ENCODE results near the gene IMMP2L.
"Not testable (repeated sequence)": the region's sequence is repeated elsewhere in the genome, so short reads cannot be mapped to it uniquely, and the experiment has no call there.

The IMMP2L gene

GRCh38 chr7:111288441-111288840 lies 273.9 kb downstream of the IMMP2L start:
- H3K36me3 ChIP-seq (ENCODE audit: control insufficient read depth, insufficient read depth, low read length); H3K4me1 ChIP-seq (ENCODE audit: control insufficient read depth, insufficient read depth, low read length); H3K27me3 ChIP-seq (ENCODE audit: control insufficient read depth, insufficient read depth, low read length, poor library complexity, severe bottlenecking); H3K9me3 ChIP-seq (ENCODE audit: control insufficient read depth, low read length); H3K4me3 ChIP-seq (ENCODE audit: insufficient read depth, low read depth, low read length); H3K27ac ChIP-seq (ENCODE audit: insufficient read depth, low read depth, low read length, poor library complexity, severe bottlenecking): not testable (repeated sequence)
- 87 to 96% methylated on average over 3 of the region's 3 CpGs for WGBS, 2 experiments

GRCh38 chr7:111282626-111283025 lies 279.7 kb downstream of the IMMP2L start:
- Histone ChIP-seq H3K4me1 (ENCODE audit: control insufficient read depth, insufficient read depth, low read length) (no peaks in the 10 kb centered on the region), H3K36me3 (ENCODE audit: control insufficient read depth, insufficient read depth, low read length) (no peaks in the 10 kb centered on the region), H3K4me3 (ENCODE audit: insufficient read depth, low read depth, low read length) (no peak overlapping the region), H3K27ac (ENCODE audit: insufficient read depth, low read depth, low read length, poor library complexity, severe bottlenecking) (no peak overlapping the region), H3K9me3 (ENCODE audit: control insufficient read depth, low read length) (no peaks in the 10 kb centered on the region), H3K27me3 (ENCODE audit: control insufficient read depth, insufficient read depth, low read length, poor library complexity, severe bottlenecking) (no peaks in the 10 kb centered on the region)
- WGBS, 2 experiments = 91 to 92% methylated on average over 2 of the region's 2 CpGs

- Histone ChIP-seq H3K9me3 (ENCODE audit: control insufficient read depth, low read length) (no peaks in the 10 kb centered on the region), H3K4me1 (ENCODE audit: control insufficient read depth, insufficient read depth, low read length) (no peaks in the 10 kb centered on the region), H3K4me3 (ENCODE audit: insufficient read depth, low read depth, low read length) (no peak overlapping the region), H3K27me3 (ENCODE audit: control insufficient read depth, insufficient read depth, low read length, poor library complexity, severe bottlenecking) (no peaks in the 10 kb centered on the region), H3K36me3 (ENCODE audit: control insufficient read depth, insufficient read depth, low read length) (no peaks in the 10 kb centered on the region), H3K27ac (ENCODE audit: insufficient read depth, low read depth, low read length, poor library complexity, severe bottlenecking) (no peak overlapping the region)
- WGBS, 2 experiments = 89 to 94% methylated on average over 4 to 5 of the region's 5 CpGs
Observed at GRCh38 chr7:111274857-111275256, 287.4 kb downstream of the IMMP2L start.

- Histone ChIP-seq H3K27ac (ENCODE audit: insufficient read depth, low read depth, low read length, poor library complexity, severe bottlenecking) (no peak overlapping the region), H3K4me3 (ENCODE audit: insufficient read depth, low read depth, low read length) (no peak overlapping the region)
Observed at GRCh38 chr7:111272092-111272491, 290.2 kb downstream of the IMMP2L start.

GRCh38 chr7:111270794-111271193 lies 291.5 kb downstream of the IMMP2L start:
- H3K27me3 ChIP-seq (ENCODE audit: control insufficient read depth, insufficient read depth, low read length, poor library complexity, severe bottlenecking); H3K4me1 ChIP-seq (ENCODE audit: control insufficient read depth, insufficient read depth, low read length); H3K4me3 ChIP-seq (ENCODE audit: insufficient read depth, low read depth, low read length); H3K36me3 ChIP-seq (ENCODE audit: control insufficient read depth, insufficient read depth, low read length); H3K27ac ChIP-seq (ENCODE audit: insufficient read depth, low read depth, low read length, poor library complexity, severe bottlenecking); H3K9me3 ChIP-seq (ENCODE audit: control insufficient read depth, low read length): not testable (repeated sequence)
- 89 to 100% methylated on average over 2 of the region's 2 CpGs for WGBS, 2 experiments

More at GRCh38 chr7:111272092-111272491, 290.2 kb downstream of the IMMP2L start:
- Histone ChIP-seq H3K36me3 (ENCODE audit: control insufficient read depth, insufficient read depth, low read length) (no peaks in the 10 kb centered on the region), H3K27me3 (ENCODE audit: control insufficient read depth, insufficient read depth, low read length, poor library complexity, severe bottlenecking) (no peaks in the 10 kb centered on the region), H3K4me1 (ENCODE audit: control insufficient read depth, insufficient read depth, low read length) (no peaks in the 10 kb centered on the region), H3K9me3 (ENCODE audit: control insufficient read depth, low read length) (no peaks in the 10 kb centered on the region)

- no peaks in the 10 kb centered on the region for H3K4me1 ChIP-seq (ENCODE audit: control insufficient read depth, insufficient read depth, low read length)
- no peak overlapping the region for H3K4me3 ChIP-seq (ENCODE audit: insufficient read depth, low read depth, low read length)
- no peak overlapping the region for H3K27ac ChIP-seq (ENCODE audit: insufficient read depth, low read depth, low read length, poor library complexity, severe bottlenecking)
- WGBS, 2 experiments = 100% methylated on average over 1 of the region's 1 CpG
- H3K9me3 ChIP-seq (ENCODE audit: control insufficient read depth, low read length) = no peaks in the 10 kb centered on the region
- no peaks in the 10 kb centered on the region for H3K36me3 ChIP-seq (ENCODE audit: control insufficient read depth, insufficient read depth, low read length)
- H3K27me3 ChIP-seq (ENCODE audit: control insufficient read depth, insufficient read depth, low read length, poor library complexity, severe bottlenecking) = no peaks in the 10 kb centered on the region
Observed at GRCh38 chr7:111268941-111269340, 293.4 kb downstream of the IMMP2L start.

GRCh38 chr7:111266613-111267012 lies 295.7 kb downstream of the IMMP2L start:
- no peak overlapping the region for H3K4me3 ChIP-seq (ENCODE audit: insufficient read depth, low read depth, low read length)
- H3K27me3 ChIP-seq (ENCODE audit: control insufficient read depth, insufficient read depth, low read length, poor library complexity, severe bottlenecking) = no peaks in the 10 kb centered on the region
- H3K36me3 ChIP-seq (ENCODE audit: control insufficient read depth, insufficient read depth, low read length) = no peaks in the 10 kb centered on the region
- H3K4me1 ChIP-seq (ENCODE audit: control insufficient read depth, insufficient read depth, low read length) = no peaks in the 10 kb centered on the region
- H3K9me3 ChIP-seq (ENCODE audit: control insufficient read depth, low read length) = no peaks in the 10 kb centered on the region
- no peak overlapping the region for H3K27ac ChIP-seq (ENCODE audit: insufficient read depth, low read depth, low read length, poor library complexity, severe bottlenecking)
- 68 to 89% methylated on average over 2 of the region's 2 CpGs for WGBS, 2 experiments

GRCh38 chr7:111265394-111265793 lies 296.9 kb downstream of the IMMP2L start:
- H3K9me3 ChIP-seq (ENCODE audit: control insufficient read depth, low read length) = no peaks in the 10 kb centered on the region
- no peak overlapping the region for H3K4me3 ChIP-seq (ENCODE audit: insufficient read depth, low read depth, low read length)
- H3K27me3 ChIP-seq (ENCODE audit: control insufficient read depth, insufficient read depth, low read length, poor library complexity, severe bottlenecking) = no peaks in the 10 kb centered on the region
- H3K4me1 ChIP-seq (ENCODE audit: control insufficient read depth, insufficient read depth, low read length) = no peaks in the 10 kb centered on the region
- no peaks in the 10 kb centered on the region for H3K36me3 ChIP-seq (ENCODE audit: control insufficient read depth, insufficient read depth, low read length)
- H3K27ac ChIP-seq (ENCODE audit: insufficient read depth, low read depth, low read length, poor library complexity, severe bottlenecking) = no peak overlapping the region

- H3K4me3 ChIP-seq (ENCODE audit: insufficient read depth, low read depth, low read length) = no peak overlapping the region
- H3K36me3 ChIP-seq (ENCODE audit: control insufficient read depth, insufficient read depth, low read length) = no peaks in the 10 kb centered on the region
- 83 to 100% methylated on average over 1 of the region's 1 CpG for whole genome bisulfite sequencing, 2 experiments
- H3K27ac ChIP-seq (ENCODE audit: insufficient read depth, low read depth, low read length, poor library complexity, severe bottlenecking) = no peak overlapping the region
- no peaks in the 10 kb centered on the region for H3K9me3 ChIP-seq (ENCODE audit: control insufficient read depth, low read length)
- H3K27me3 ChIP-seq (ENCODE audit: control insufficient read depth, insufficient read depth, low read length, poor library complexity, severe bottlenecking) = no peaks in the 10 kb centered on the region
- no peaks in the 10 kb centered on the region for H3K4me1 ChIP-seq (ENCODE audit: control insufficient read depth, insufficient read depth, low read length)
Observed at GRCh38 chr7:111264981-111265380, 297.3 kb downstream of the IMMP2L start.

GRCh38 chr7:111264111-111264868 lies 298.0 kb downstream of the IMMP2L start:
- Histone ChIP-seq H3K36me3 (ENCODE audit: control insufficient read depth, insufficient read depth, low read length) (no peaks in the 10 kb centered on the region), H3K9me3 (ENCODE audit: control insufficient read depth, low read length) (no peaks in the 10 kb centered on the region), H3K27ac (ENCODE audit: insufficient read depth, low read depth, low read length, poor library complexity, severe bottlenecking) (no peak overlapping the region), H3K27me3 (ENCODE audit: control insufficient read depth, insufficient read depth, low read length, poor library complexity, severe bottlenecking) (no peaks in the 10 kb centered on the region), H3K4me3 (ENCODE audit: insufficient read depth, low read depth, low read length) (no peak overlapping the region), H3K4me1 (ENCODE audit: control insufficient read depth, insufficient read depth, low read length) (no peaks in the 10 kb centered on the region)
- 93 to 96% methylated on average over 4 of the region's 4 CpGs for WGBS, 2 experiments
